K562 (cell line): Measurements from ENCODE around the gene KLK13. TPM values are rescaled to one million over a fixed set of nuclear protein-coding genes. Genes with fewer than 3 reads are reported as not detected.

Experiments
- EGR1 ChIP-seq: fragments of 450-650 bp; conservative IDR thresholded peaks from 2 replicates; pipeline ENCODE4 v1.6.1; 2017; ENCODE audit warnings: mild to moderate bottlenecking
- polyA plus RNA-seq, 8 experiments: library from polyadenylated mRNA; depleted of rRNA in 4 of 8; stranded (reverse) in 5 of 8; unstranded in 3 of 8; fragments of >200 nt; fragmentation: Nextera tagmentation in 2 of 8; fragmentation: Illumina TruSeq in 1 of 8; extraction: Ambion mirVana in 2 of 8; extraction: Trizol in 1 of 8; gene quantifications; 2 replicates each; pipeline versions ENCODE4 v1.2.1 to v1.2.3, GENCODE V29; 2011 to 2014; ENCODE audit warnings: inconsistent platforms in 1 of 8, missing spikeins in 1 of 8
- total RNA-seq, 7 experiments: library from RNA; depleted of rRNA in 6 of 7; stranded (reverse); fragments of >200 nt in 6 of 7; fragmentation: Illumina TruSeq in 2 of 7; extraction: Trizol in 2 of 7; gene quantifications; 2 replicates each; pipeline versions ENCODE4 v1.2.1 to v1.2.3, GENCODE V29; 2011 to 2021; ENCODE audit warnings: low replicate concordance in 1 of 7
- TF ChIP-seq, protein P1 (sequence below), 2 experiments: fragments of 450-650 bp in 1 of 2; sonication (generic) in 1 of 2; formaldehyde crosslinking in 1 of 2; IDR thresholded peaks; 2 replicates each; pipeline versions ENCODE4 v1.7.1 to v1.9.0; 2016 to 2022; ENCODE audit warnings: inconsistent platforms in 1 of 2, mild to moderate bottlenecking in 1 of 2, missing genetic modification reagents in 1 of 2

The KLK13 gene
- total and polyA plus RNA-seq, 9 of the 15 experiments (the other 6 are each of a cell fraction or from before 2014, with no cell fraction given) = 0.72 to 9.0 (median 2.3) TPM

DNA sequence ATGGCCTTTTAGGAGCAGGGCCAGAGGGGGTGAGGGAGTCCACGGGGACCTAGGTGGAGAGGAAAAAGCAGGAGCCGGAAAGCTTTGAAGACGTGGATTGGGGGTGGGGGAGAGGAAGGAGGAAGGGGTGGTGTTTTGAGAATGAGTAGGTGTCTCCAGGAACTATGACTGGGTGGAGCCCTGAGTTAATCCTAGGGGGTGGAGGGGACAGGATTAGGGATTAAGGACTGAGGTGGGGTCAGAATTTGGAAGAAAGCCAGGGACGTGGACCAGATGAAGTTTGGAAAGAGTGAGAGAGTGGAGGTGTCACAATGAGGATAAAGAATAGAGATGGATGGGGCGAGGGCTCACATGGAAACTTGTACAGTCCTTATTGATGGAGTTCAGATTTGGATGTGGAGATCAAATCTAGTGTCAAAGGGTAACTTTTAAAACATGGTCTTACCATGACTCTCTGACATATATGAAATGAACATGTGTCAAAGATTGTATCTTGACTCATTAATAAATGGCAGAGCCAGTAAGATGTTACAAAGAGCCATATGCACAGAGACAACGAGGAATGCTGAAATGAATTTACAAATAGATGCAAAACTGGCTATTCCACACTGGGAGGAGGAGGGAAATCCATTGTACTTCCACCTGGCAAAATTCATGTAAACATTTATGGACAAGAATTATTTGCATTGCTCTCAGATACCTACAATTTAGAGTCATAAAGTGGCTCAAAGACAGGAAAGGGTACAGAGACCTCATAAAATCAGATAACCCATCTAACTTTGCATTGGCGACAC is 1.7 kb upstream of the KLK13 start (continued):
- TF ChIP-seq, protein P1, sequence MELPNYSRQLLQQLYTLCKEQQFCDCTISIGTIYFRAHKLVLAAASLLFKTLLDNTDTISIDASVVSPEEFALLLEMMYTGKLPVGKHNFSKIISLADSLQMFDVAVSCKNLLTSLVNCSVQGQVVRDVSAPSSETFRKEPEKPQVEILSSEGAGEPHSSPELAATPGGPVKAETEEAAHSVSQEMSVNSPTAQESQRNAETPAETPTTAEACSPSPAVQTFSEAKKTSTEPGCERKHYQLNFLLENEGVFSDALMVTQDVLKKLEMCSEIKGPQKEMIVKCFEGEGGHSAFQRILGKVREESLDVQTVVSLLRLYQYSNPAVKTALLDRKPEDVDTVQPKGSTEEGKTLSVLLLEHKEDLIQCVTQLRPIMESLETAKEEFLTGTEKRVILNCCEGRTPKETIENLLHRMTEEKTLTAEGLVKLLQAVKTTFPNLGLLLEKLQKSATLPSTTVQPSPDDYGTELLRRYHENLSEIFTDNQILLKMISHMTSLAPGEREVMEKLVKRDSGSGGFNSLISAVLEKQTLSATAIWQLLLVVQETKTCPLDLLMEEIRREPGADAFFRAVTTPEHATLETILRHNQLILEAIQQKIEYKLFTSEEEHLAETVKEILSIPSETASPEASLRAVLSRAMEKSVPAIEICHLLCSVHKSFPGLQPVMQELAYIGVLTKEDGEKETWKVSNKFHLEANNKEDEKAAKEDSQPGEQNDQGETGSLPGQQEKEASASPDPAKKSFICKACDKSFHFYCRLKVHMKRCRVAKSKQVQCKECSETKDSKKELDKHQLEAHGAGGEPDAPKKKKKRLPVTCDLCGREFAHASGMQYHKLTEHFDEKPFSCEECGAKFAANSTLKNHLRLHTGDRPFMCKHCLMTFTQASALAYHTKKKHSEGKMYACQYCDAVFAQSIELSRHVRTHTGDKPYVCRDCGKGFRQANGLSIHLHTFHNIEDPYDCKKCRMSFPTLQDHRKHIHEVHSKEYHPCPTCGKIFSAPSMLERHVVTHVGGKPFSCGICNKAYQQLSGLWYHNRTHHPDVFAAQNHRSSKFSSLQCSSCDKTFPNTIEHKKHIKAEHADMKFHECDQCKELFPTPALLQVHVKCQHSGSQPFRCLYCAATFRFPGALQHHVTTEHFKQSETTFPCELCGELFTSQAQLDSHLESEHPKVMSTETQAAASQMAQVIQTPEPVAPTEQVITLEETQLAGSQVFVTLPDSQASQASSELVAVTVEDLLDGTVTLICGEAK (IDR thresholded peaks at IDR 0.05) = no peak
- TF ChIP-seq, protein P1 (CRISPR knock-in tag; IDR thresholded peaks at IDR 0.05) = no peak
- TF ChIP-seq EGR1 = peak; percentile 72
